GM23248 (cell line): ENCODE results near the gene PRDM16.

Experiments used
- EZH2 ChIP-seq: fragments of 200-600 bp; sonication (generic); IDR thresholded peaks from 2 replicates; pipeline ENCODE4 v1.6.1; 2018; ENCODE audit warnings: antibody characterized with exemption, mild to moderate bottlenecking; ENCODE audit not compliant: insufficient read depth, poor library complexity, severe bottlenecking
- EZH2phosphoT487 ChIP-seq: fragments of 200-600 bp; sonication (generic); IDR thresholded peaks from 2 replicates; pipeline ENCODE4 v1.6.1; 2018; ENCODE audit warnings: antibody characterized with exemption, moderate library complexity, mild to moderate bottlenecking, low read depth; ENCODE audit not compliant: insufficient read depth

DNA sequence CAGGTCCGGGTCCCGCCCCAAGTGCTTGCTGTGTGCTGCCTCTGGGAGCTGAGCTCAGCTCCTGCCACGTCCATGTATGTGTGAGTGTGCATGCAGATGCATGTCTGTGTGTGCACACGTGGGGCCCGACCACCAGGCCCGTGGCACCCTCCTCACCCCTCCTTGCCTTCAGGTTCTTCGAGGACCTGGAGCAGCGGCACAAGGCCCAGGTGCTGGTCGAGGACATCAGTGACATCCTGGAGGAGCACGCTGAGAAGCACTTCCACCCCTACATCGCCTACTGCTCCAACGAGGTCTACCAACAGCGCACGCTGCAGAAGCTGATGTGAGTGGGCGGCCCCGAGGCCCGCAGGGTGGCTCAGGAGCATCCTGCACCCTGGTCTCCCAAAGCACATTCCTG, 403.9 kb downstream of the PRDM16 start:
- TF ChIP-seq EZH2phosphoT487: no peak
- TF ChIP-seq EZH2: no peak
